ENCODE data around the gene APBA2. TPM values are rescaled to one million over a fixed set of nuclear protein-coding genes. Genes with fewer than 3 reads are reported as not detected.

The APBA2 gene
- total RNA-seq, 4 donors from 2014 or later = 3.3 to 5.4 (median 4.5) TPM

GRCh38 chr15:29107971-29108645, 222.3 kb downstream of the APBA2 start:
- Histone ChIP-seq H3K36me3 (no peaks in the 10 kb centered on the region), H3K27ac (no peak overlapping the region), H3K4me1 (peaks cover 0 to 11% (median 0%) of the 10 kb centered on the region in 4 donors), H3K9me3 (no peaks in the 10 kb centered on the region), H3K4me3 (no peak overlapping the region), H3K27me3 (no peaks in the 10 kb centered on the region)
- TF ChIP-seq POLR2A (IDR thresholded peaks at IDR 0.05) (no peak), EP300 (IDR thresholded peaks at IDR 0.05) (no peak)
- DNase-seq (ENCODE audit: low spot score in 2 of 2) = no peak
- WGBS, 2 donors = 84 to 88% methylated on average over 8 to 12 of the region's 15 CpGs

GRCh38 chr15:29109762-29110161, 224.0 kb downstream of the APBA2 start:
- Histone ChIP-seq H3K9me3 (no peaks in the 10 kb centered on the region), H3K27ac (no peak overlapping the region), H3K27me3 (peaks cover 0 to 1% of the 10 kb centered on the region in 2 donors), H3K36me3 (no peaks in the 10 kb centered on the region), H3K4me1 (peaks cover 0 to under 1% (median 0%) of the 10 kb centered on the region in 4 donors), H3K4me3 (no peak overlapping the region)
- no peak for DNase-seq (ENCODE audit: low spot score in 2 of 2)
- 67 to 95% methylated on average over 3 to 10 of the region's 10 CpGs for WGBS, 2 donors
- TF ChIP-seq CTCF (IDR thresholded peaks at IDR 0.05) (no peak), POLR2A (IDR thresholded peaks at IDR 0.05) (no peak), EP300 (IDR thresholded peaks at IDR 0.05) (no peak)

- no peak overlapping the region for H3K27ac ChIP-seq
- no peaks in the 10 kb centered on the region for H3K9me3 ChIP-seq
- H3K27me3 ChIP-seq = peaks cover 0 to 5% of the 10 kb centered on the region in 2 donors
- TF ChIP-seq EP300 (IDR thresholded peaks at IDR 0.05) (no peak), CTCF (IDR thresholded peaks at IDR 0.05) (no peak)
- H3K4me3 ChIP-seq = no peak overlapping the region
- H3K4me1 ChIP-seq = peaks cover 0 to 5% (median under 1%) of the 10 kb centered on the region in 4 donors
- no peaks in the 10 kb centered on the region for H3K36me3 ChIP-seq
- WGBS, 2 donors = 91 to 92% methylated on average over 4 to 5 of the region's 5 CpGs
- DNase-seq (ENCODE audit: low spot score in 2 of 2) = no peak
Measured at GRCh38 chr15:29110176-29110575, 224.4 kb downstream of the APBA2 start.

GRCh38 chr15:29110733-29111132, 225.0 kb downstream of the APBA2 start:
- TF ChIP-seq EP300 (IDR thresholded peaks at IDR 0.05) (no peak), POLR2A (IDR thresholded peaks at IDR 0.05) (no peak), CTCF (IDR thresholded peaks at IDR 0.05) (no peak)
- DNase-seq (ENCODE audit: low spot score in 2 of 2) = no peak
- H3K9me3 ChIP-seq = no peaks in the 10 kb centered on the region
- H3K4me1 ChIP-seq = peaks cover 0 to 11% (median 3%) of the 10 kb centered on the region in 4 donors
- 89 to 91% methylated on average over 9 of the region's 9 CpGs for WGBS, 2 donors
- H3K27me3 ChIP-seq = peaks cover 0 to 6% of the 10 kb centered on the region in 2 donors
- no peak overlapping the region for H3K27ac ChIP-seq
- no peaks in the 10 kb centered on the region for H3K36me3 ChIP-seq
- H3K4me3 ChIP-seq = no peak overlapping the region

- no peak for DNase-seq (ENCODE audit: low spot score in 2 of 2)
- TF ChIP-seq EP300 (IDR thresholded peaks at IDR 0.05) = no peak
- TF ChIP-seq POLR2A (IDR thresholded peaks at IDR 0.05) = no peak
- TF ChIP-seq CTCF (IDR thresholded peaks at IDR 0.05) = no peak
- H3K4me1 ChIP-seq = peaks cover 0 to 14% (median 3%) of the 10 kb centered on the region in 4 donors
- 89 to 93% methylated on average over 11 to 12 of the region's 13 CpGs for WGBS, 2 donors
- no peaks in the 10 kb centered on the region for H3K9me3 ChIP-seq
- no peaks in the 10 kb centered on the region for H3K36me3 ChIP-seq
- H3K27ac ChIP-seq = no peak overlapping the region
- peaks cover 0 to 6% of the 10 kb centered on the region in 2 donors for H3K27me3 ChIP-seq
- H3K4me3 ChIP-seq = no peak overlapping the region
Measured at GRCh38 chr15:29111705-29112281, 226.0 kb downstream of the APBA2 start.

Measured in tibial nerve (tissue), 4 donors.